ENCODE data around the gene LBR. TPM values are rescaled to one million over a fixed set of nuclear protein-coding genes. Genes with fewer than 3 reads are reported as not detected.

LBR gene
- total and polyA plus RNA-seq, 5 donors from 2014 or later = 123 to 175 (median 140) TPM

- Histone ChIP-seq H3K4me3 (ENCODE audit: low read depth, low read length) (no peak overlapping the region), H3K9me3 (ENCODE audit: control insufficient read depth in 2 of 2, low read length in 2 of 2) (no peaks in the 10 kb centered on the region), H3K4me1 (ENCODE audit: control insufficient read depth, insufficient read depth, low read length, poor library complexity, severe bottlenecking) (no peaks in the 10 kb centered on the region), H3K27ac (ENCODE audit: insufficient read depth, low read length, poor library complexity, severe bottlenecking) (no peak overlapping the region), H3K36me3 (ENCODE audit: control insufficient read depth, insufficient read depth, low read length) (no peaks in the 10 kb centered on the region), H3K27me3 (ENCODE audit: control insufficient read depth, insufficient read depth, low read length) (peaks cover 6% of the 10 kb centered on the region)
- peaks cover 6% of the 10 kb centered on the region for H3K27me3 Mint-ChIP-seq
- H3K36me3 Mint-ChIP-seq = no peaks in the 10 kb centered on the region
- DNase-seq (no peak), ATAC-seq (ENCODE audit: low read depth in 2 of 2) (no peak)
- H3K4me1 Mint-ChIP-seq = no peaks in the 10 kb centered on the region
- H3K4me3 Mint-ChIP-seq = no peak overlapping the region
- H3K9me3 Mint-ChIP-seq = no peaks in the 10 kb centered on the region
- H3K27ac Mint-ChIP-seq = no peak overlapping the region
Observed at GRCh38 chr1:225373155-225373554, 54.7 kb downstream of the LBR start.

DNA sequence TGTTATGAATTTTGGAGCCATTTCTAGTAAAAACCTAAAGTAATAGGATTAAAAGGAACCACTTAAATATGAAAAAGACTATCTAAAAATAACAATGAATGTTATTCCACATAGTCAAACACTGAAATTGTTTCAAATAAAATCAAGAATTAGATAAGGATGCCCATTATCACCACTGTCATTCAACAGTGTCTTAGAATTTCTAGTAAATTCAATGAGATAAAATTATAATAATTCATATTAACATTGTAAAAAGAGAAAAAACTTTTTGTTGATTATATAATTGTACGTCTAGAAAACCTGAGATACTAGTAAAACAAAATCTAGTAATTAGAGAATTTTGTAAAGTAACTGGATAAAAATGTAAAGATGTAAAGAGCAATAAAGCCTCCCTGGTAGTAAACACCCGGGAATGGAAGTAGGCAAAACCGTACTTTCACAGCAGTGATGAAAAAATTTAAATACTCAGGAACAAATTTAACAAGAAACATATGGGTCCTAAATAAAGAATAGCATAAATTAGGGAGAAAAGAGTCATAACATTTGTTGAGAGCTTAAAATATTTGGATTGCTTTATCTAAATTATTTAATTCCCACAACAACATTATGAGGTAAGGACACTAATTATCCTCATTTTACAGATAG lies 56.4 kb downstream of the LBR start:
- H3K27me3 ChIP-seq (ENCODE audit: control insufficient read depth, insufficient read depth, low read length) = peaks cover 8% of the 10 kb centered on the region
- Mint-ChIP-seq H3K36me3 (no peaks in the 10 kb centered on the region), H3K4me3 (no peak overlapping the region), H3K9me3 (no peaks in the 10 kb centered on the region), H3K4me1 (no peaks in the 10 kb centered on the region), H3K27ac (no peak overlapping the region), H3K27me3 (peaks cover 13% of the 10 kb centered on the region)
- H3K4me1 ChIP-seq (ENCODE audit: control insufficient read depth, insufficient read depth, low read length, poor library complexity, severe bottlenecking) = no peaks in the 10 kb centered on the region
- no peak overlapping the region for H3K4me3 ChIP-seq (ENCODE audit: low read depth, low read length)
- no peak overlapping the region for H3K27ac ChIP-seq (ENCODE audit: insufficient read depth, low read length, poor library complexity, severe bottlenecking)
- DNase-seq (no peak), ATAC-seq (ENCODE audit: low read depth in 2 of 2) (no peak)
- no peaks in the 10 kb centered on the region for H3K36me3 ChIP-seq (ENCODE audit: control insufficient read depth, insufficient read depth, low read length)
- no peaks in the 10 kb centered on the region for H3K9me3 ChIP-seq (ENCODE audit: control insufficient read depth in 2 of 2, low read length in 2 of 2)

- Mint-ChIP-seq H3K27me3 (peaks cover 29% of the 10 kb centered on the region), H3K4me1 (no peaks in the 10 kb centered on the region), H3K9me3 (no peaks in the 10 kb centered on the region), H3K4me3 (no peak overlapping the region), H3K27ac (no peak overlapping the region), H3K36me3 (no peaks in the 10 kb centered on the region)
- Histone ChIP-seq H3K27ac (ENCODE audit: insufficient read depth, low read length, poor library complexity, severe bottlenecking) (no peak overlapping the region), H3K4me3 (ENCODE audit: low read depth, low read length) (no peak overlapping the region), H3K9me3 (ENCODE audit: control insufficient read depth in 2 of 2, low read length in 2 of 2) (no peaks in the 10 kb centered on the region), H3K36me3 (ENCODE audit: control insufficient read depth, insufficient read depth, low read length) (no peaks in the 10 kb centered on the region), H3K4me1 (ENCODE audit: control insufficient read depth, insufficient read depth, low read length, poor library complexity, severe bottlenecking) (no peaks in the 10 kb centered on the region), H3K27me3 (ENCODE audit: control insufficient read depth, insufficient read depth, low read length) (peaks cover 15% of the 10 kb centered on the region)
- ATAC-seq (ENCODE audit: low read depth in 2 of 2) (no peak), DNase-seq (no peak)
Observed at GRCh38 chr1:225368036-225368552, 59.7 kb downstream of the LBR start.

- no peak overlapping the region for H3K27ac Mint-ChIP-seq
- H3K9me3 ChIP-seq (ENCODE audit: control insufficient read depth in 2 of 2, low read length in 2 of 2) = no peaks in the 10 kb centered on the region
- H3K9me3 Mint-ChIP-seq = no peaks in the 10 kb centered on the region
Observed at GRCh38 chr1:225366552-225366951, 61.3 kb downstream of the LBR start.

GRCh38 chr1:225366018-225366417 lies 61.8 kb downstream of the LBR start:
- no peak for ATAC-seq (ENCODE audit: low read depth in 2 of 2)
- H3K27me3 Mint-ChIP-seq = peaks cover 25% of the 10 kb centered on the region
- H3K36me3 ChIP-seq (ENCODE audit: control insufficient read depth, insufficient read depth, low read length) = no peaks in the 10 kb centered on the region
- H3K27me3 ChIP-seq (ENCODE audit: control insufficient read depth, insufficient read depth, low read length) = peaks cover 15% of the 10 kb centered on the region
- no peaks in the 10 kb centered on the region for H3K9me3 Mint-ChIP-seq
- DNase-seq = no peak
- H3K4me1 Mint-ChIP-seq = no peaks in the 10 kb centered on the region
- H3K27ac Mint-ChIP-seq = no peak overlapping the region
- H3K36me3 Mint-ChIP-seq = no peaks in the 10 kb centered on the region
- no peak overlapping the region for H3K27ac ChIP-seq (ENCODE audit: insufficient read depth, low read length, poor library complexity, severe bottlenecking)
- no peak overlapping the region for H3K4me3 Mint-ChIP-seq
- no peaks in the 10 kb centered on the region for H3K9me3 ChIP-seq (ENCODE audit: control insufficient read depth in 2 of 2, low read length in 2 of 2)
- H3K4me1 ChIP-seq (ENCODE audit: control insufficient read depth, insufficient read depth, low read length, poor library complexity, severe bottlenecking) = no peaks in the 10 kb centered on the region
- H3K4me3 ChIP-seq (ENCODE audit: low read depth, low read length) = no peak overlapping the region

More at GRCh38 chr1:225366552-225366951, 61.3 kb downstream of the LBR start:
- H3K36me3 ChIP-seq (ENCODE audit: control insufficient read depth, insufficient read depth, low read length) = no peaks in the 10 kb centered on the region
- H3K27ac ChIP-seq (ENCODE audit: insufficient read depth, low read length, poor library complexity, severe bottlenecking) = no peak overlapping the region
- H3K4me1 Mint-ChIP-seq = no peaks in the 10 kb centered on the region
- H3K27me3 Mint-ChIP-seq = peaks cover 25% of the 10 kb centered on the region
- peaks cover 15% of the 10 kb centered on the region for H3K27me3 ChIP-seq (ENCODE audit: control insufficient read depth, insufficient read depth, low read length)
- no peak overlapping the region for H3K4me3 ChIP-seq (ENCODE audit: low read depth, low read length)
- no peaks in the 10 kb centered on the region for H3K4me1 ChIP-seq (ENCODE audit: control insufficient read depth, insufficient read depth, low read length, poor library complexity, severe bottlenecking)
- ATAC-seq (ENCODE audit: low read depth in 2 of 2) (no peak), DNase-seq (no peak)
- no peak overlapping the region for H3K4me3 Mint-ChIP-seq
- H3K36me3 Mint-ChIP-seq = no peaks in the 10 kb centered on the region

DNA sequence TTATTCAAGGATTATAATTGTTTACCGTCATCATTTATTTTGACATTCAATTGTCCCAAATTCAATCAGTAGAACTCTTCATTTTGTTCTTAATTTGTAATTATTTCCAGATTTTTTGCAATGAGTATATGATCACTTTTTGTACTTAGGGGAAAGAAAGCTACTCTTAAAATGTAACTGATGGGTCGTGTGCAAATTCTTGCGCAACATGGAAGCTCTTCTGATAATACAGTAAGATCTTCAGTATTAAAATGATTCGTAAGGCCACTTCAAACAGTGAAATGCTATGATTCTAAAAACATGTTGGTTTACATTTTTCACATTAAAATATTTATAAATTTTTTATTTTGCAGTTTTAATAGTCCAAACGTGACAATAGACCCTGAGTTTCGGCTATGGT lies 63.4 kb downstream of the LBR start:
- Mint-ChIP-seq H3K4me3 (no peak overlapping the region), H3K36me3 (no peaks in the 10 kb centered on the region), H3K4me1 (no peaks in the 10 kb centered on the region), H3K27ac (no peak overlapping the region), H3K27me3 (peaks cover 36% of the 10 kb centered on the region), H3K9me3 (no peaks in the 10 kb centered on the region)
- ATAC-seq (ENCODE audit: low read depth in 2 of 2) (no peak), DNase-seq (no peak)
- H3K4me1 ChIP-seq (ENCODE audit: control insufficient read depth, insufficient read depth, low read length, poor library complexity, severe bottlenecking) = no peaks in the 10 kb centered on the region
- H3K9me3 ChIP-seq (ENCODE audit: control insufficient read depth in 2 of 2, low read length in 2 of 2) = no peaks in the 10 kb centered on the region
- H3K27me3 ChIP-seq (ENCODE audit: control insufficient read depth, insufficient read depth, low read length) = peaks cover 15% of the 10 kb centered on the region
- H3K36me3 ChIP-seq (ENCODE audit: control insufficient read depth, insufficient read depth, low read length) = no peaks in the 10 kb centered on the region
- H3K4me3 ChIP-seq (ENCODE audit: low read depth, low read length) = no peak overlapping the region
- no peak overlapping the region for H3K27ac ChIP-seq (ENCODE audit: insufficient read depth, low read length, poor library complexity, severe bottlenecking)

- Mint-ChIP-seq H3K27me3 (peaks cover 49% of the 10 kb centered on the region), H3K27ac (no peak overlapping the region)
- ATAC-seq (ENCODE audit: low read depth in 2 of 2) = no peak
Observed at GRCh38 chr1:225362805-225363204, 65.0 kb downstream of the LBR start.

GRCh38 chr1:225361176-225361575 lies 66.7 kb downstream of the LBR start:
- Mint-ChIP-seq H3K27me3 (peaks cover 53% of the 10 kb centered on the region), H3K36me3 (no peaks in the 10 kb centered on the region), H3K27ac (no peak overlapping the region), H3K4me1 (no peaks in the 10 kb centered on the region), H3K4me3 (no peak overlapping the region), H3K9me3 (no peaks in the 10 kb centered on the region)
- ATAC-seq (ENCODE audit: low read depth in 2 of 2) (no peak), DNase-seq (no peak)
- Histone ChIP-seq H3K36me3 (ENCODE audit: control insufficient read depth, insufficient read depth, low read length) (no peaks in the 10 kb centered on the region), H3K4me3 (ENCODE audit: low read depth, low read length) (no peak overlapping the region), H3K27me3 (ENCODE audit: control insufficient read depth, insufficient read depth, low read length) (peaks cover 15% of the 10 kb centered on the region), H3K27ac (ENCODE audit: insufficient read depth, low read length, poor library complexity, severe bottlenecking) (no peak overlapping the region), H3K4me1 (ENCODE audit: control insufficient read depth, insufficient read depth, low read length, poor library complexity, severe bottlenecking) (no peaks in the 10 kb centered on the region), H3K9me3 (ENCODE audit: control insufficient read depth in 2 of 2, low read length in 2 of 2) (no peaks in the 10 kb centered on the region)

More at GRCh38 chr1:225362805-225363204, 65.0 kb downstream of the LBR start:
- Histone ChIP-seq H3K27ac (ENCODE audit: insufficient read depth, low read length, poor library complexity, severe bottlenecking) (no peak overlapping the region), H3K36me3 (ENCODE audit: control insufficient read depth, insufficient read depth, low read length) (no peaks in the 10 kb centered on the region), H3K4me3 (ENCODE audit: low read depth, low read length) (no peak overlapping the region), H3K4me1 (ENCODE audit: control insufficient read depth, insufficient read depth, low read length, poor library complexity, severe bottlenecking) (no peaks in the 10 kb centered on the region), H3K9me3 (ENCODE audit: control insufficient read depth in 2 of 2, low read length in 2 of 2) (no peaks in the 10 kb centered on the region), H3K27me3 (ENCODE audit: control insufficient read depth, insufficient read depth, low read length) (peaks cover 12% of the 10 kb centered on the region)
- no peaks in the 10 kb centered on the region for H3K9me3 Mint-ChIP-seq
- no peak for DNase-seq
- H3K4me1 Mint-ChIP-seq = no peaks in the 10 kb centered on the region
- no peak overlapping the region for H3K4me3 Mint-ChIP-seq
- H3K36me3 Mint-ChIP-seq = no peaks in the 10 kb centered on the region

All from CD4-positive, CD25-positive, alpha-beta regulatory T cell (primary cell).